HTERT RPE-1 (cell line): ENCODE data around the gene PPP1R2.
"Not testable (repeated sequence)": the region's sequence is repeated elsewhere in the genome, so short reads cannot be mapped to it uniquely, and the experiment has no call there.

ENCODE experiments used
- in situ Hi-C: fragments of 300-500 bp; cut with MboI; formaldehyde crosslinking; loops from 4 replicates; pipeline ENCODE4 v1.14.3; 2020; ENCODE audit warnings: low sequenced_read_pairs

Gene PPP1R2

DNA sequence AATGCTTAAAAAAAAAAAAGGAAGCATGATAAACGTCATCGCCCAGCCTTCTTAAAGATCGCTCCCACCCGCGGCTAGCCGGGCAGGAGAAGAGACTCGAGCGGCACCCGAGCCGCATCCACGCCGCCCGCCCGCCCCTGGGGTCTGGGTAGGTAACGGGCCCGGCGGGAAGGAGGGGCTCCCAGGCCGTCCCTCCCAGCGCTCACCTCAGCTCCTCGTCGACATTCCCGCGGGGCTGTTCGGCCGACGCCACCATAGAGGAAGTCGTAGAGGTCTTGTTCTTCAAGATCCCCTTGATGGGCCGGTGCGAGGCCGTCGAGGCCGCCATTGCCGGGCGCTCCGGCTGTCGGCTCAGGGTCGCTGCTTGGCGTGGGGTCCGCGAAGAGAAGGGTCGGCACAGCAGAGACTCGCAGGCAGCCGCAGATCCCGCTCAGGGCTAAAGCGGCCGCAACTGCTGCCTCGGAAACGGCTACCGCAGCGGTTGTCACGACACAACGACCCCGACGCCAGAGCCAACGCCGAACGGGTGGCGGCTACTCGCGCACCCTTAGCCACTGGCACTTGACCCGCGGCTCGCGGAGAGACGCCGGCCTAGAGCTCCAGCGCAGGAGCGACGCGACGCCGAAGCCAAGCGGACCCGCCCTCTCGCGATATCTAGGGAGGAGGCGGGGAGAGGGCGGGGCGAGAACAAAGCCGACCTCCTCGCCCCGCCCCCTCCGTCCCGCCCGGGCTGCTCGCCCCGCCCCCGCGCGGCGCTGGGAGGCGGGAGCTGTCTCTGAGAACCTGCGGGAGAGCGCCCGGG is at the start of gene PPP1R2:
Gene PPP1R2 (minus strand): TSS at position 628 of the 802 bp plus-strand sequence. CDS start 300 bp downstream, at position 328.
- in situ Hi-C loops = no loop called here

DNA sequence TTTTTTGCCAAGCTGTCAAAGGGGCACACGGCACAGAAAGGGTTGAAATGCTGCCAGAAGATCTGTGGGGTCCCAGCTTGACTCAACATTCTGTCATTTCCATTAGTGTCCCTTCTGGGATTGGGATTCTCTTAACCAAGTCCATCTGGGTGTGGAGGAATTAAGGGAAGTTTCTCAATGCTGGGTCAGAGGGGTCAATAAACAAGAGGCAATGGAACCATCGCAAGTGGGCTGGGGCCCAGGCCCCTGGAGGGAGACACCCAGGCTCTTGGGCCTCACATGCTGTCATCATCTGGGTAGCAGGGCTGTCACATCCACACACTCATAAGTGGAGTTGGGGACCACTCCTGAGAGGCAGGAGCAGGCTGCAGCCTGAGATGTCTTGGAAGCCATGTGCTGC is 48.7 kb upstream of the PPP1R2 start:
- in situ Hi-C loops = no loop called here

DNA sequence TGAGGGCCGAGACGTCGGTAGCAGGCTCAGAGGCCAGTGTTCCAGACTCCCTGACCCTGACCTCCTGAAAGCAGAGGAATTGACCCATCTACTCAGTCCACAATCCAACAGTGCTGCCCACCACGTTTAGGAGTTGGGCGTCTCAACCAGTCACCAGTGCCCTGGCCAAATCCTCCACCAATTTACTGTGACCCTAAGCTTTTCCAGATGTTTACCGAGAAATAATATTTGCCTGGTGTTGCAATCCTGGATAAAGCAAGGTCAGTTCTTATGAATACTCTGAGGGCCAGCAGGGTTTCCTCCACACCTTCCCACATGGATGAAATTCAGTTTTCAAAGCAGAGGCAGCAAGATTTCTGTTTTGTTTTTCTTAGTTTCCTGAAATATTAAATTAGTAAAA is 48.1 kb upstream of the PPP1R2 start:
- in situ Hi-C loops = no loop called here

DNA sequence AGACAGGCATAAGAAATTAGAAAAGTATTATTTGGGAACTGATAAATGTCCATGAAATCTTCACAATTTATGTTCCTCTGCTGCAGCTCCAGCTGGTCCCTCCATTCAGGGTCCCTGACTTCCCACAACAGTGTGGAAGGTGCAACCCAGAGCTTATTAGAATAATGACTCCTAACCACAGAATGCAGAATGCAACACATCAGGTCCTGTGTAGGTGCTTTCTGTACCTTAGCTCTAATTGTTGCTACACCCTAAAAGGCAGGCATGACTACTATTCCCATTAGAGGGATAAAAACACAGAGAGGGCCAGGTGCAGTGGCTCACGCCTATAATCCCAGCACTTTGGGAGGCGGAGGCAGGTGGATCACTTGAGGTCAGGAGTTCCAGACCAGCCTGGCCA is 47.3 kb upstream of the PPP1R2 start:
- in situ Hi-C loops = not testable (repeated sequence)

DNA sequence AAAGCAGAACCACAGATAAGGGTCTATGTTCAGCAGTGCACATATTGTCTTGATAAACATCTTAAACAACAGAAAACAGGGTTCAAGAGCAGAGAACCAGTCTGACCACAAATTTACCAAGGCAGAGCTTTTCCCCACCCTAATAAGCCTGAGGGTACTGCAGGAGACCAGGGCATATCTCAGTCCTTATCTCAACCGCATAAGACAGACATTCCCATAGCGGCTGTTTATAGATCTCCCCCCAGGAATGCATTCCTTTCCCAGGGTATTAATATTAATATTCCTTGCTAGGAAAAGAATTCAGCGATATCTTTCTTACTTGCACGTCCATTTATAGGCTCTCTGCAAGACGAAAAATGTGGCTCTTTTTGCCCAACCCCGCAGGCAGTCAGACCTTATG is 46.7 kb upstream of the PPP1R2 start:
- in situ Hi-C loops = not testable (repeated sequence)

DNA sequence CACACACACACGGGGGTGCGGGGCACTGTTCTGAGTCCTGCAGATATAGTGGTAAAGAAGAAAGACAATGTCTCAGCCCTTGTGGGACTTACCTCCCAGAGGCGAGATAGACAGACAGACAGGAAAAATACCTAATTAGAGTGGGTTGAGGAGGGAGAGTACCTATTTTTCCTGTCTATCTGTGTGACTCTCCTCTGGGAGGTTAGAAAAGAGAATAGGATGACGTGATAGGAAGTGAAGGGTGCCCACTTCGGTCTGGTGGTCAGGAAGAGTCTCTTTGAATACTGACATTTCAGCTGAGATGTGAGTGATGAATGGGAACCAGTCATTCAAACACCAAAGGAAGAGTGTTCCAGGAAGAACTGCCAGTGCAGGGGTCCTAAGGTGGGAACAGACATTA is 44.7 kb upstream of the PPP1R2 start:
- in situ Hi-C loops = no loop called here

DNA sequence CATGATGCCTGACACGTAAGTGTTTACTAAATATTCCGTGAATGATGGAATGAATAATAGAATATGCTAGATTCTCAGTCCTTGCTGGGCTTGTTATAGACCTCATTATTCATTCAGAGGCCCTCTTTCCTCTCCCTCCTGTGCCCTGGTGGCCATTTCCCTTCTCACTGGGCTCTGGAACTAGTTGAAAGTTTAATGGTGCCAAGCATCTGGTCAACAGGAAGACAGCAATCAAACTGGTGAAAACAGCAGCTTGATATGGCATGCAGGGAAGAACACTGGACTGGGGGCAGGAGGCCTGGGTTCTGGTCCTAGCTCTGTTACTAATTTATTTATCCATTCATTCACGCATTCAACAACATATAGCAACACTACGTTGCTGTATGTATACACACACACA is 44.3 kb upstream of the PPP1R2 start:
- in situ Hi-C loops = no loop called here

DNA sequence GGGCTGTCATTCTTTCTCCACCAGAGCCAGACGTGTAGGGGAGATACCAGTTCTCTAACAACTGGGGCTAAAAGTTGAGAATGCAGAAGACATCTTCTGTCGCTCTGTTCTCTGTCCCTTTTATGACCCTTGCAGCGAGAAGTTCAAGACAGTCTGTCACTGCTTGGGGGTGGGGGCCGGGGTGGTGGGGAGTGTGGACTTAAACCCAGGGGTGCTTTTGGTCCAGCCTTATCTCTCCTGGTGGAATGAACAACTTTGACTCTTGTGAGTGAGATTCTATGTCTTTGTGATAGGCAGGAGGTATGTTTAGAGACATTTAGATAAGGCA is 41.4 kb upstream of the PPP1R2 start:
- in situ Hi-C loops = no loop called here

DNA sequence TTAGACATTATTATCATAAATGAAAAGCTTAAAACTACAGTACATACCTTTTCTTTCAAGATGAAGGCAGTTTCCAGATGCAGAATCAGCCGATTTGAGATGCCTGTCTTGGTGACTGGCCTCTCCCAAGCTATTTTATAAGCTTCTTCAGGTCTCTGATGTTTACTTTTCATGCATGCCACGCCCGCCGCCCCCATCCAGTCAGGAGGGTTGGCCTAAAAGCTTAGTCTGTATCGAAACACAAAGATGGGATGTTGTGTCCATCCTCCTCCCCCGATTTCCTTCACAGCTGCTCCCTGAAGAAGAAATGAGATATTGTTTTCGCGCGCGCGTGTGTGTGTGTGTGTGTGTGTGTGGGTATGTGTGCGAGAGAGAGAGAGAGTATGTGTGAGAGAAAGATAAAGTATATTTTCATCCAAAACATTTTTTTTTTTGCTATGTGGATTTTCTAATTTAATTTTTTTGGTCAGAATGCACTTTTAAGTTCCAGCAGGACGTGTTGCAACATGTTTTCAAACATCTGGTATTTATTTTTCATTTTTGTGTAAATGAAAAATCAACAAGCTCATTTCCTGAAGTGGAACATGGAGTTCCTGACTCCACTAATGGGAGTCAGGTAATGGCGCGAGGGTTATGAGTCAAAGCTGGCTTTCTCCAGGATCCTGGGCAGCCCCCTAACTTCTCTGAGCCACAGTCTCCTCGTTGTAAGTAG is 40.9 kb upstream of the PPP1R2 start, which contains the start of gene APOD:
Gene APOD (minus strand): TSS at position 110 of the 712 bp plus-strand sequence. CDS start 4,479 bp downstream, outside the sequence.
- in situ Hi-C loops = no loop called here

DNA sequence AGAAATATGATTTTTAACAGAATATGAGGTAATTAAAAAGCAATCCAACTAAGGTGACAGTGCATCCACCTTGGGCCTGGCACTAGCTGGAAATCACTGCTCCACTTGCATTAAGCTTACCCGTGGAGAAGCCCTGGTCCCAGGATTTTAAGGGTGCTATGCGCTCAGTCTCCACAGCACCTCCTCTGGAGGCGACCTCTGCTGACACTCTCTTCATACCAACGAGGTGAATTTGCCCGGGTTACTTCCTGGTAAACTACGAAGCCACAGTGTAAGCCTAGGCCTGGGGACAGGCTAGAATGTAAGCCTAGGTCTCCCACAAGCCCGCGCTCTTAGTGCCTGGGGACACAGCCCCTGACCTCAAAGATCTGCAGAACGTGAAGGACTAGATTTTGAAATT is 39.8 kb upstream of the PPP1R2 start:
- in situ Hi-C loops = no loop called here

DNA sequence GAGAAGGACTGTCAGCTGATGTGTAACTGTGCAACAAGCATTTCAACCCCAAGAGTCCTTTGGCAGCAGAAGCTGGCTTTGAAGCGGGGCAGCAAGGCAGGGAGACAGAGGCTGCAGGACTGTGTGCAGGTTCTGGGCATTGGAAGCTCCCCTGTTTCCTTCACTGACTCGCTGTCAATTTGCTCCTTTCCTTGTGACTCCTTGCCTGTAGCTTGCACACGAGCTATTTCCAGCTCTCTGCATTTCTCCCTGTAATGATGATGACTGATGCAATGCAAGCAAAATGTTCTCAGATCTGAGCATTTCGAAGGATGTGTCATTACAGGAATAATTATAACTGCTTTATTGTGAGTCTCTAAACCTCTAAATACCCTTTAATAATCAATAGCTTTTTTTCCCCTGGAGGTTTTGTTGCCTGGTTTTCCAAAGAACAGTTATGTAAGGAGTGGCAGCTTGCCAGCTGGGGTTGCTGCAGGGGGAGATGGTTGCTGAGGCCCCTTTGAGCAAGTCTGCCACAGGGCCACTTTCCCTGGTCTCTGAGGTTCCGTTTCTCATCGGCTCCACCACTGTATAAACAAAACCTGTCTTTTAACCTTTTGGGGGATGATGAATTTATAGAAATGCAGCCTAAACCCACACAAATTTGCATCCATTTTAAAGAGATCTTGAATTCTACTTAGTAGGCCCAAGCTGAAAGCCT is 37.8 kb upstream of the PPP1R2 start:
- in situ Hi-C loops = no loop called here

DNA sequence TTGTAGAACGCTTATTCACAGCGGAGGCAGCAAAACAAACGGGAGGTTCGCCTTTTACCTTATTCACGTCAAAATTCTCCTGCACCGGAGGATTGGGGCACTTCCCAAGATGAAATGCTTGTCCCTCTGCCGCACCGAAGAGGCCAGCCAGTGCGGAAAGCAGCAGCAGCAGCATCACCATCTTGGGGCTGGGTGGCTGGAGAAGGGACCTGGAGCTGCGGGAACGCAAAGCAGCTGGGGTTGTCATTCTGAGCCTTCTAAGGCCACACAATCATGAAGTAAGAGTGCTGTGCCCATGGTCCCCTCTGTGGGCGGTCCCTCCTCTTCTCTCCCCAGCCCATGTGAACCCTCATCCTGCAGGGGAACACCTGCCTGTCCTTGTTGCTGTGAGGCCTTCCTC is 36.2 kb upstream of the PPP1R2 start:
- in situ Hi-C loops = no loop called here

DNA sequence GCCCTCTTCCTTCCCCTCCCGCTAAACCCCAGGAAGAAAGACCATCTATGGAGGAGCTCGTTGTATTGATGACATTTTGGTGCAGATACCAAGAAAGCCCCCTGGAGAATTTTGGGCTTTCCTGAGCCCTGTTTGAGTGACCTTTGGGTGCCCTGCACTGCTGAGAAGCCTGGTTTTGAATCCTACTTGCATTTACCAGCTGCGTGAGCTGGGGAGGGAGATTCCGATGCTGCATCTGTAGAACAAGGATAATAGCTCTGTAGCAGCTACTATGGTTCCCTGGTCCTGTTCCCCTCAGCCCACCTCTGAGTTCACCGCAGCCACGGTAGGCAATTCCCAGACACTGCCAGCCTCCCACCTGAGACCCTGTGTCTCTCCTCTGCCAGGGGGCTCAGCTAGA is 35.4 kb upstream of the PPP1R2 start:
- in situ Hi-C loops = no loop called here

DNA sequence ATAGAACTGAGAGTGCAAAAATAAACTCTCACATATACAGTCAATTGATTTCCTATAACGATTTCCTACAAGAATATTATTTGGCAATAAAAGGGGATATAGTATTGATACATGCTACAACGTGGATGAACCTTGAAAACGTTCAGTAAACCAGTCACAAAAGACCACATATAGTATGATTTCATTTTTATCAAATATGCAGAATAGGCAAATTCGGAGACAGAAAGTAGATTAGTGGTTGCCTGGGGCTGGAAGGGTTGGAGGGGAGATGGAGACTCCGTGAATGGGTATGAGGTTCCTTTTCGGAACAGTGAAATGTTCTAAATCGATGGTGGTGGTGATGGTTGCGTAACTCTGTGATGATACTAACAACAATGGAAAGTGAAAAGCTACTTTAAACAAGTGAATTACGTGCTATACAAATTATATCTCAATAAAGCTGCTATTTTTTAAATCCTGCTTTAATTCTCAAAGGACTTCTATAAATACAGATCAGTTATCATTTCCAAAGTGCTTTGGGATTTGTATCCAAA is 34.6 kb upstream of the PPP1R2 start:
- in situ Hi-C loops = no loop called here

DNA sequence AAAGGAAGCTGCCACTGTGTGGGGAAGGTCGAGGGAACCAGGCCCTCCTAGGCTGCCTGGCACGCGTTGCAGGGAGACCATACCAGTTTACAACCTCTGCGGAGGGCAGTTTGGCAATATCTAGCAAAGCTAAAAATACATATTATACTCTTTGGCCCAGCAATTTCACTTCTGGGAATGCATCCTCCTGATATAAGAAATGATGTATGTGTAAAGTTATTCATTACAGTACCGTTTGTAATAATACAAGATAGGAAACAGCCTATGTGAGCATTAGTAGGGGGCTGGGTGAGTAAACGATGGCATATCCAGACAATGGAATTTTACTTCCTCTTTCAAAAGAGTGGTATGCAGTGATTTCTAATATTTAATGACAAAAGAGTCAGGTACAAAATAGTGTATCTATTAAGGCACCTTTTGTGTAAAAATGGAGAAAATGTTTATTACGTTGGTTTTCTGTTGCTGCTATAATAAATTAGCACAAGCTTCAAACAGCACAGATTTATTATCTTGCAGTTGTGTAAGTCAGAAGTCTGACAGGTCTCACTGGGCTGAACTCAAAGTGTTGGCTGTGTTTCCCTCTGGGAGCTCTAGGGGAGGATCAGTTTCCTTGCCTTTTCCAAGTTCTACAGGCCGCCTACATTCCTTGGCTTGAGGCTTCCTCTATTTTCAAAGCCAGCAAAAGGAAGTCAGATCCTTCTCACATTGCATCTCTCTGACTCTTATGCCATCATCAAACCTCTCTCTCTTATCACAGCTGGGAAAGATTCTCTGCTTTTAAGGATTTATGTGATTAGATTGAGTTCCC is 31.6 kb upstream of the PPP1R2 start:
- in situ Hi-C loops = no loop called here

DNA sequence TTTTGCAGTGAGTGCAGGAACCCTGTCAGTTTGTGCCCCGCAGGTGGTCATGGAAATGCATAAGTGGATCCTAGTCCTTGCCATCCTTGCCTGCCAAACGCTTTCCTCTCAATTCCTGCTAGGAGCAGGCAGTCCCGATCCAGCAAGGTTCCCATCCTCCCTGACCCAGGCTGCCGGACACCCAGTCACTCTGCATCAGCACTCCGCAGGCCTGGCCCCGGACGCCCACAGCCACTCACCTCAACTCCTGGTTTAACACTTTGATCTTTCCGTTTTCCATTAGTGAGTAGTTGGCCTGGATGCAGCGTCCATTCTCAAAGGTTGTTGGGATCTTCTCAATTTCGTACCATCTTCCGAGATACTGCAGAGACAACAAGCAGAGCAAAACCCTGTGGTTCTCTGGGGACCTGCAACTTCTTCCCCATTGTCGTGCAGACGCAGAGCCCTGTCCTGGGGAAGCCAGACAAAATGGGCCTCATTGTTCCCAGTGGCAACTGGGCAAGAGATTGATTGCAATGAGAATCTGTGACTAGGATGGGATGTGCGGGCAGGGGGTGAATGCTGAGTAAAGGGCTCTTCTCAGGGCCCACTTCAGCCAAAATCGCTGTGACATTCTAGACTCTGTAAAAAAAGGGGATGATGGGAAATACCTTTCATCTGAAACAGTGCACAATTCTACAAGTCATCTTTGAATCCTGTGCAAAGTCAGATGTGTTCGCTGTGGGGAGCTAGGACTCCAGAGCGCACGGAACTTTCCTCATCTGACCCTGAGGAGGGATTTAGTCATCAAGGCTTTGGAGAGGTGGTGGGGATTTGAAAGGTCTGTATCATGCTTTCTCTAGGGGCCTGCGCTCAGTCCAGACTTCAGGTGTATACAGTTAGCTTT is 30.7 kb upstream of the PPP1R2 start:
- in situ Hi-C loops = no loop called here

DNA sequence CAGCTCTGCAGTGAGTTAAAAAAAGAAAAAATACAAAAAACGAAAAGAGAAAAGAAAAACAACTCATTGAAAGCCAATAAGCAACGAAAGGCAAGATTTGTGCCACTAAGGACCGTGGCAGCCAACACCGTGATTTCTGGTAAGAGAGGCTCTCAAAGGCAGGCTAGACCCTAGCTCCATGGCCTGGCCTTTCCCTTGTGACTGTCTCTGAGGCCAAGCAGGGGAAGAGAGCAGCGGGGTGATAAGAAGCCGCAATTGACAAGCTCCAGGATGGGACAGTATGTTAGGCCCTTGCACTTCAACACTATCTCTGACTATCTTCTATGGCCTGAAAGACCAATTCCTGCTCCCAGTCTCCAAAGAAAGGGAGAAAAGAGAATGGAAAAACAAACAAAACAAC is 28.2 kb upstream of the PPP1R2 start:
- in situ Hi-C loops = no loop called here

DNA sequence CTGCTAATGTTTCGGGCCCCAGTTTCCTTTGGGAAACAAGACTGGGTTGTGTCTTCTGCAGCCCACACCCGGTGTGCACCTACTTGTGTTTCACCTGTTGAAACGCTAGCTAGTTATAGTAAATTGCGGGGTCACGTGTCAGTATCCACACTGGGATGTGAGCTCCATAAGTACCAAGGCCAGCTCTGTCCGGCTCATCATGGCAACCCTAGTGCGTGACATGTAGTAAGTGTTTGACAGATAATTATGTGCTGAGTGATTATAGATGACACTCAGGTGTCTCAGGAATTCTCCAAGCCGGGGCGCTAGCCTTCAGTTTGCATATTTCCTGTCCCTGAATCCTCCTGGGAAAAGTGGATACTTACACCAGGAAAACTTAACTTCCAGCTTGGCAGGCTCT is 27.8 kb upstream of the PPP1R2 start:
- in situ Hi-C loops = no loop called here

DNA sequence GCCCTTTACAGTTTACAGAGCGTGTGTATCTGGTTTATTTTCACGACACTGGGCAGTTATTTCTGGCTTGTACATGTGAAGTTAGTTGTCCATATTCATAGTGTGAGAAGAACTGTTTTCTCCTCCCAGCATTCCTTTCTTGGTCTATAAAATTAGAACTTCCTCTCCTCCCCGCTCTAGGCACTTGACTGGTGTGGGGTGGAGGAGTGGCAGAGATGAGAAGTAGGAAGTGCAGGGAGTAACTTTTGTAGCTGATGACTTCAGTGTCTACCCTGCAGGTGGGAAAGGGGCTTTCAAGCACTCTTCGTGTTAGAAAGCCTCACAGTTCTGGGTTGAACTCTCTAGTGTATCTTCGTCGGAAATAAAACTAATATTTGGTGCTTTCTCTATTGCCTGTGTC is 27.2 kb upstream of the PPP1R2 start:
- in situ Hi-C loops = no loop called here

DNA sequence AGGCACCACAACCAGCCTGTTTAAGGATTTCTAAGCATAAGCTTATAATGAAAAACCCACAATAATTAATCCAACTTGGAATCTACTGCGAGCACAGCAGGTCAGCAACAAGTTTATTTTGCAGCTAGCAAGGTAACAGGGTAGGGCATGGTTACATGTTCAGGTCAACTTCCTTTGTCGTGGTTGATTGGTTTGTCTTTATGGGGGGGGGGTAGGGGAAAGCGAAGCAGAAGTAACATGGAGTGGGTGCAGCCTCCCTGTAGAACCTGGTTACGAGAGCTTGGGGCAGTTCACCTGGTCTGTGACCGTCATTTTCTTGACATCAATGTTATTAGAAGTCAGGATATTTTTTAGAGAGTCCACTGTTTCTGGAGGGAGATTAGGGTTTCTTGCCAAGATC is 25.5 kb upstream of the PPP1R2 start:
- in situ Hi-C loops = no loop called here
